GM23338 (cell line): Measurements from ENCODE around the gene PDSS2. TPM values are rescaled to one million over a fixed set of nuclear protein-coding genes. Genes with fewer than 3 reads are reported as not detected.

Source experiments
- ATAC-seq: fragments of 200-7000 bp; cut with Tn5 transposase; 3 replicates; pipeline ENCODE4 v1.9.1; 2020
- DNase-seq: peaks from one replicate; pipeline ENCODE4 v3.0.0-alpha.2; 2015; ENCODE audit warnings: low spot score
- H2AFZ ChIP-seq: fragments of 200-600 bp; sonication (generic); 2 replicates; pipeline ENCODE4 v1.8.0; 2016; ENCODE audit warnings: antibody characterized with exemption, mild to moderate bottlenecking, moderate library complexity
- H3F3A ChIP-seq: fragments of 200-600 bp; sonication (generic); replicated peaks from 2 replicates; pipeline ENCODE4 v1.8.0; 2017; ENCODE audit warnings: antibody characterized with exemption, mixed run types, low read depth
- H3K27ac ChIP-seq: fragments of 200-600 bp; sonication (generic); 2 replicates; pipeline ENCODE4 v1.6.1; 2016; ENCODE audit warnings: low read depth
- H3K27me3 ChIP-seq: fragments of 200-600 bp; sonication (generic); 2 replicates; pipeline ENCODE4 v1.8.0; 2016; ENCODE audit warnings: mild to moderate bottlenecking, mixed run types, moderate library complexity; ENCODE audit not compliant: insufficient read depth
- H3K36me3 ChIP-seq: fragments of 200-600 bp; sonication (generic); 2 replicates; pipeline ENCODE4 v1.8.0; 2016; ENCODE audit warnings: mild to moderate bottlenecking; ENCODE audit not compliant: insufficient read depth
- H3K4me1 ChIP-seq: fragments of 200-600 bp; sonication (generic); 2 replicates; pipeline ENCODE4 v1.8.0; 2016; ENCODE audit warnings: mild to moderate bottlenecking, moderate library complexity; ENCODE audit not compliant: insufficient read depth
- H3K4me2 ChIP-seq: fragments of 200-600 bp; sonication (generic); 2 replicates; pipeline ENCODE4 v1.7.1; 2017; ENCODE audit warnings: mixed run types
- H3K4me3 ChIP-seq: fragments of 200-600 bp; sonication (generic); 2 replicates; pipeline ENCODE4 v1.6.1; 2016; ENCODE audit warnings: mixed run types
- H3K79me2 ChIP-seq: fragments of 200-600 bp; sonication (generic); replicated peaks from 2 replicates; pipeline ENCODE4 v1.8.0; 2017; ENCODE audit warnings: mild to moderate bottlenecking; ENCODE audit not compliant: insufficient read depth
- H3K9me2 ChIP-seq: fragments of 200-600 bp; sonication (generic); 2 replicates; pipeline ENCODE4 v1.8.0; 2017; ENCODE audit not compliant: insufficient read depth
- H4K20me1 ChIP-seq: fragments of 200-600 bp; sonication (generic); replicated peaks from 2 replicates; pipeline ENCODE4 v1.8.0; 2017; ENCODE audit warnings: mild to moderate bottlenecking; ENCODE audit not compliant: insufficient read depth
- H3K27ac Mint-ChIP-seq: 2 replicates; pipeline ENCODE4 v1.8.0; 2020; ENCODE audit warnings: inconsistent platforms, mild to moderate bottlenecking, moderate library complexity, mixed read lengths
- H3K27me3 Mint-ChIP-seq: 3 replicates; pipeline ENCODE4 v1.8.0; 2022; ENCODE audit warnings: low read depth, mild to moderate bottlenecking, moderate library complexity, mixed read lengths, inconsistent platforms; ENCODE audit not compliant: insufficient read depth, poor library complexity
- H3K36me3 Mint-ChIP-seq: 3 replicates; pipeline ENCODE4 v1.8.0; 2021; ENCODE audit warnings: low read depth, mild to moderate bottlenecking, inconsistent platforms, moderate library complexity, mixed read lengths
- H3K4me1 Mint-ChIP-seq: 3 replicates; pipeline ENCODE4 v1.8.0; 2020; ENCODE audit warnings: mild to moderate bottlenecking, inconsistent platforms, mixed read lengths
- H3K4me3 Mint-ChIP-seq: 3 replicates; pipeline ENCODE4 v1.8.0; 2021; ENCODE audit warnings: moderate library complexity, mild to moderate bottlenecking, inconsistent platforms, mixed read lengths
- H3K9me3 Mint-ChIP-seq: 3 replicates; pipeline ENCODE4 v1.8.0; 2020; ENCODE audit warnings: moderate library complexity, mild to moderate bottlenecking, inconsistent platforms, mixed read lengths
- CREB1 ChIP-seq: fragments of 250-450 bp; sonication (Bioruptor Pico); IDR thresholded peaks from 2 replicates; pipeline ENCODE4 v1.5.0; 2020; ENCODE audit warnings: low read depth, mild to moderate bottlenecking, moderate library complexity
- STAT1 ChIP-seq: IDR thresholded peaks from one replicate; pipeline ENCODE4 v1.6.1; 2016; ENCODE audit warnings: antibody characterized with exemption; ENCODE audit not compliant: unreplicated experiment
- ZNF331 ChIP-seq: fragments of 250-450 bp; sonication (Bioruptor Pico); IDR thresholded peaks from 2 replicates; pipeline ENCODE4 v1.5.0; 2020; ENCODE audit warnings: low read depth, mild to moderate bottlenecking, moderate library complexity
- polyA plus RNA-seq: library from polyadenylated mRNA; unstranded; fragments of >200 nt; fragmentation: Nextera tagmentation; extraction: Ambion mirVana; gene quantifications from 2 replicates; pipeline ENCODE4 v1.2.1, GENCODE V29; 2016
- total RNA-seq: library from RNA; depleted of rRNA; stranded (reverse); fragments of >200 nt; shearing (Covaris generic); gene quantifications from 2 replicates; pipeline ENCODE4 v1.2.3, GENCODE V29; 2014
- TF ChIP-seq, protein P1 (sequence below): fragments of 250-450 bp; sonication (Bioruptor Pico); IDR thresholded peaks from 2 replicates; pipeline ENCODE4 v1.5.0; 2020; ENCODE audit warnings: mild to moderate bottlenecking, moderate library complexity
- TF ChIP-seq, protein P2 (sequence below): IDR thresholded peaks from 2 replicates; pipeline ENCODE4 v1.6.1; 2016; ENCODE audit warnings: antibody characterized with exemption
- TF ChIP-seq, protein P3 (sequence below), 2 experiments: fragments of 200-600 bp in 1 of 2; sonication (generic) in 1 of 2; conservative IDR thresholded peaks; 2 replicates each; pipeline versions ENCODE4 v1.5.1 to v1.6.1; 2016 to 2017; ENCODE audit warnings: antibody characterized with exemption in 2 of 2, low read depth in 2 of 2, mild to moderate bottlenecking in 2 of 2, moderate library complexity in 1 of 2

PDSS2 gene
- total and polyA plus RNA-seq, 2 experiments from 2014 or later = 7.3 to 16.7 TPM

DNA sequence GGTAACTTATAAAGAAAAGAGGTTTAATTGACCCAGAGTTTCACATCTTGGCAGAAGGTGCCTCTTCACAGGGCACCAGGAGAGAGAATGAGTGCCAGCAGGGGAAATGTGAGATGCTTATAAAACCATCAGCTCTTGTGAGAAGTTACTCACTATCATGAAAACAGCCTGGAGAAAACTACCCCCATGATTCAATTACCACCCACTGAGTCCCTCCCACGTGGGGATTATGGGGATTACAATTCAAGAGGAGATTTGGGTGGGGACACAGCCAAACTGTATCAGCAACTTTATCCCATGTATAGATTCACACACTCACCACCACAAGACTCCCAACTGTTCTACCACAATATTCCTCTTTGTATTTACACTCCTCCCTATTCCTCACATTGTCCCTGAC, 10.6 kb downstream of the PDSS2 start (continued):
- TF ChIP-seq, protein P1, sequence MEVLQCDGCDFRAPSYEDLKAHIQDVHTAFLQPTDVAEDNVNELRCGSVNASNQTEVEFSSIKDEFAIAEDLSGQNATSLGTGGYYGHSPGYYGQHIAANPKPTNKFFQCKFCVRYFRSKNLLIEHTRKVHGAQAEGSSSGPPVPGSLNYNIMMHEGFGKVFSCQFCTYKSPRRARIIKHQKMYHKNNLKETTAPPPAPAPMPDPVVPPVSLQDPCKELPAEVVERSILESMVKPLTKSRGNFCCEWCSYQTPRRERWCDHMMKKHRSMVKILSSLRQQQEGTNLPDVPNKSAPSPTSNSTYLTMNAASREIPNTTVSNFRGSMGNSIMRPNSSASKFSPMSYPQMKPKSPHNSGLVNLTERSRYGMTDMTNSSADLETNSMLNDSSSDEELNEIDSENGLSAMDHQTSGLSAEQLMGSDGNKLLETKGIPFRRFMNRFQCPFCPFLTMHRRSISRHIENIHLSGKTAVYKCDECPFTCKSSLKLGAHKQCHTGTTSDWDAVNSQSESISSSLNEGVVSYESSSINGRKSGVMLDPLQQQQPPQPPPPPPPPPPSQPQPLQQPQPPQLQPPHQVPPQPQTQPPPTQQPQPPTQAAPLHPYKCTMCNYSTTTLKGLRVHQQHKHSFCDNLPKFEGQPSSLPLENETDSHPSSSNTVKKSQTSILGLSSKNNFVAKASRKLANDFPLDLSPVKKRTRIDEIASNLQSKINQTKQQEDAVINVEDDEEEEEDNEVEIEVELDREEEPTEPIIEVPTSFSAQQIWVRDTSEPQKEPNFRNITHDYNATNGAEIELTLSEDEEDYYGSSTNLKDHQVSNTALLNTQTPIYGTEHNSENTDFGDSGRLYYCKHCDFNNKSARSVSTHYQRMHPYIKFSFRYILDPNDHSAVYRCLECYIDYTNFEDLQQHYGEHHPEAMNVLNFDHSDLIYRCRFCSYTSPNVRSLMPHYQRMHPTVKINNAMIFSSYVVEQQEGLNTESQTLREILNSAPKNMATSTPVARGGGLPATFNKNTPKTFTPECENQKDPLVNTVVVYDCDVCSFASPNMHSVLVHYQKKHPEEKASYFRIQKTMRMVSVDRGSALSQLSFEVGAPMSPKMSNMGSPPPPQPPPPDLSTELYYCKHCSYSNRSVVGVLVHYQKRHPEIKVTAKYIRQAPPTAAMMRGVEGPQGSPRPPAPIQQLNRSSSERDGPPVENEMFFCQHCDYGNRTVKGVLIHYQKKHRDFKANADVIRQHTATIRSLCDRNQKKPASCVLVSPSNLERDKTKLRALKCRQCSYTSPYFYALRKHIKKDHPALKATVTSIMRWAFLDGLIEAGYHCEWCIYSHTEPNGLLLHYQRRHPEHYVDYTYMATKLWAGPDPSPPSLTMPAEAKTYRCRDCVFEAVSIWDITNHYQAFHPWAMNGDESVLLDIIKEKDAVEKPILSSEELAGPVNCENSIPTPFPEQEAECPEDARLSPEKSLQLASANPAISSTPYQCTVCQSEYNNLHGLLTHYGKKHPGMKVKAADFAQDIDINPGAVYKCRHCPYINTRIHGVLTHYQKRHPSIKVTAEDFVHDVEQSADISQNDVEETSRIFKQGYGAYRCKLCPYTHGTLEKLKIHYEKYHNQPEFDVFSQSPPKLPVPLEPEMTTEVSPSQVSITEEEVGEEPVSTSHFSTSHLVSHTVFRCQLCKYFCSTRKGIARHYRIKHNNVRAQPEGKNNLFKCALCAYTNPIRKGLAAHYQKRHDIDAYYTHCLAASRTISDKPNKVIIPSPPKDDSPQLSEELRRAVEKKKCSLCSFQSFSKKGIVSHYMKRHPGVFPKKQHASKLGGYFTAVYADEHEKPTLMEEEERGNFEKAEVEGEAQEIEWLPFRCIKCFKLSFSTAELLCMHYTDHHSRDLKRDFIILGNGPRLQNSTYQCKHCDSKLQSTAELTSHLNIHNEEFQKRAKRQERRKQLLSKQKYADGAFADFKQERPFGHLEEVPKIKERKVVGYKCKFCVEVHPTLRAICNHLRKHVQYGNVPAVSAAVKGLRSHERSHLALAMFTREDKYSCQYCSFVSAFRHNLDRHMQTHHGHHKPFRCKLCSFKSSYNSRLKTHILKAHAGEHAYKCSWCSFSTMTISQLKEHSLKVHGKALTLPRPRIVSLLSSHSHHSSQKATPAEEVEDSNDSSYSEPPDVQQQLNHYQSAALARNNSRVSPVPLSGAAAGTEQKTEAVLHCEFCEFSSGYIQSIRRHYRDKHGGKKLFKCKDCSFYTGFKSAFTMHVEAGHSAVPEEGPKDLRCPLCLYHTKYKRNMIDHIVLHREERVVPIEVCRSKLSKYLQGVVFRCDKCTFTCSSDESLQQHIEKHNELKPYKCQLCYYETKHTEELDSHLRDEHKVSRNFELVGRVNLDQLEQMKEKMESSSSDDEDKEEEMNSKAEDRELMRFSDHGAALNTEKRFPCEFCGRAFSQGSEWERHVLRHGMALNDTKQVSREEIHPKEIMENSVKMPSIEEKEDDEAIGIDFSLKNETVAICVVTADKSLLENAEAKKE = no peak
- TF ChIP-seq, protein P2, sequence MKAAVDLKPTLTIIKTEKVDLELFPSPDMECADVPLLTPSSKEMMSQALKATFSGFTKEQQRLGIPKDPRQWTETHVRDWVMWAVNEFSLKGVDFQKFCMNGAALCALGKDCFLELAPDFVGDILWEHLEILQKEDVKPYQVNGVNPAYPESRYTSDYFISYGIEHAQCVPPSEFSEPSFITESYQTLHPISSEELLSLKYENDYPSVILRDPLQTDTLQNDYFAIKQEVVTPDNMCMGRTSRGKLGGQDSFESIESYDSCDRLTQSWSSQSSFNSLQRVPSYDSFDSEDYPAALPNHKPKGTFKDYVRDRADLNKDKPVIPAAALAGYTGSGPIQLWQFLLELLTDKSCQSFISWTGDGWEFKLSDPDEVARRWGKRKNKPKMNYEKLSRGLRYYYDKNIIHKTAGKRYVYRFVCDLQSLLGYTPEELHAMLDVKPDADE = no peak
- TF ChIP-seq ZNF331 (CRISPR knock-in tag) = no peak
- TF ChIP-seq, protein P3, sequence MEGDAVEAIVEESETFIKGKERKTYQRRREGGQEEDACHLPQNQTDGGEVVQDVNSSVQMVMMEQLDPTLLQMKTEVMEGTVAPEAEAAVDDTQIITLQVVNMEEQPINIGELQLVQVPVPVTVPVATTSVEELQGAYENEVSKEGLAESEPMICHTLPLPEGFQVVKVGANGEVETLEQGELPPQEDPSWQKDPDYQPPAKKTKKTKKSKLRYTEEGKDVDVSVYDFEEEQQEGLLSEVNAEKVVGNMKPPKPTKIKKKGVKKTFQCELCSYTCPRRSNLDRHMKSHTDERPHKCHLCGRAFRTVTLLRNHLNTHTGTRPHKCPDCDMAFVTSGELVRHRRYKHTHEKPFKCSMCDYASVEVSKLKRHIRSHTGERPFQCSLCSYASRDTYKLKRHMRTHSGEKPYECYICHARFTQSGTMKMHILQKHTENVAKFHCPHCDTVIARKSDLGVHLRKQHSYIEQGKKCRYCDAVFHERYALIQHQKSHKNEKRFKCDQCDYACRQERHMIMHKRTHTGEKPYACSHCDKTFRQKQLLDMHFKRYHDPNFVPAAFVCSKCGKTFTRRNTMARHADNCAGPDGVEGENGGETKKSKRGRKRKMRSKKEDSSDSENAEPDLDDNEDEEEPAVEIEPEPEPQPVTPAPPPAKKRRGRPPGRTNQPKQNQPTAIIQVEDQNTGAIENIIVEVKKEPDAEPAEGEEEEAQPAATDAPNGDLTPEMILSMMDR (conservative IDR thresholded peaks at IDR 0.05; ENCODE audit: low read depth in 2 of 2) = no peak

DNA sequence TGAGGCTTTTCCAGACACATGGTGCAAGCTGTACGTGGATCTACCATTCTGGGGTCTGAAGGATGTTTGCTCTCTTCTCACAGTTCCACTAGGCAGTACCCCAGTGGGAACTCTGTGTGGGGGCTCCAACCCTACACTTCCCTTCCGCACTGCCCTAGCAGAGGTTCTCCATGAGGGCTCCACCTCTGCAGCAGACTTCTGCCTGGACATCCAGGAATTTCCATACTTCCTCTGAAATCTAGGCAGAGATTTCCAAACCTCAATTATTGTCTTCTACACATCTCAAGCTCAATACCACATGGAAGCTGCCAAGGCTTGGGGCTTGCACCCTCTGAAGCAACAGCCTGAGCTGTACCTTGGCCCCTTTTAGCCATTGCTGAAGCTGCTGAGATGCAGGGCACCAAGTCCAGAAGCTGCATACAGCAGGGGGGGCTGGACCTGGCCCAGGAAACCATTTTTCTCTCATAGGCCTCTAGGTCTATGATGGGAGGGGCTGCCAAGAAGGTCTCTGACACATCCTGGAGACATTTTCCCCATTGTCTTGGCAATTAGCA, 11.6 kb downstream of the PDSS2 start:
- DNase-seq (no peak), ATAC-seq (no peak)
- Histone ChIP-seq H3K27ac (no peak overlapping the region), H3K9me2 (no peaks in the 10 kb centered on the region), H2AFZ (no peak overlapping the region), H3K4me3 (no peak overlapping the region), H4K20me1 (no peaks in the 10 kb centered on the region; the same call in 1 of the 2 replicates), H3K4me2 (no peak overlapping the region), H3K36me3 (peaks cover 22% of the 10 kb centered on the region; the same call in 1 of the 2 replicates), H3K79me2 (peaks cover 70% of the 10 kb centered on the region), H3F3A (no peaks in the 10 kb centered on the region), H3K4me1 (no peaks in the 10 kb centered on the region), H3K27me3 (no peaks in the 10 kb centered on the region)
- H3K36me3 Mint-ChIP-seq = peaks cover 70% of the 10 kb centered on the region
- H3K27me3 Mint-ChIP-seq = no peaks in the 10 kb centered on the region
- no peak overlapping the region for H3K4me3 Mint-ChIP-seq
- no peak overlapping the region for H3K27ac Mint-ChIP-seq
- H3K9me3 Mint-ChIP-seq = peaks cover 39% of the 10 kb centered on the region
- no peaks in the 10 kb centered on the region for H3K4me1 Mint-ChIP-seq
- TF ChIP-seq, protein P1 = no peak
- TF ChIP-seq STAT1 (no peak), CREB1 (CRISPR knock-in tag) (no peak)
